IMR-90 (cell line): ENCODE measurements around the gene TBCD. TPM values are rescaled to one million over a fixed set of nuclear protein-coding genes. Genes with fewer than 3 reads are reported as not detected.

Experiments used
- ATAC-seq: fragments of 200-7000 bp; cut with Tn5 transposase; 2 replicates; pipeline ENCODE4 v1.9.1; 2020; ENCODE audit warnings: low read depth, mild to moderate bottlenecking, moderate library complexity
- BruUV-seq: library from RNA; stranded (reverse); fragments of 400-500 nt; replicated peaks from 2 replicates; lab custom pipeline; 2021; lab: Mats Ljungman, UMichigan
- CTCF ChIA-PET: fragments of 300-600 bp; formaldehyde crosslinking; extraction: SDS; loops from one replicate; lab custom pipeline; 2021; ENCODE audit warnings: antibody characterized with exemption; lab: Yijun Ruan, JAX
- POLR2A ChIA-PET: fragments of 300-600 bp; sonication (Branson Sonifier 250); formaldehyde crosslinking; loops from one replicate; lab custom pipeline; 2022; ENCODE audit warnings: antibody characterized with exemption; ENCODE audit not compliant: unreplicated experiment; lab: Charles Lee
- DNase-seq: peaks from one replicate; pipeline ENCODE4 v3.0.0; 2013
- H2AFZ ChIP-seq: replicated peaks from 2 replicates; pipeline ENCODE3; 2013; ENCODE audit warnings: low read length, mild to moderate bottlenecking; ENCODE audit not compliant: poor library complexity
- H2AK5ac ChIP-seq: 2 replicates; pipeline ENCODE4 v1.6.1; 2013; ENCODE audit warnings: low read depth, low read length, inconsistent platforms
- H2AK9ac ChIP-seq: replicated peaks from 2 replicates; pipeline ENCODE3; 2013; ENCODE audit warnings: mild to moderate bottlenecking, low read depth, low read length, moderate library complexity; ENCODE audit not compliant: poor library complexity
- H2BK120ac ChIP-seq: 2 replicates; pipeline ENCODE4 v1.6.1; 2013; ENCODE audit warnings: low read depth, low read length, inconsistent platforms
- H2BK15ac ChIP-seq: 3 replicates; pipeline ENCODE4 v1.6.1; 2013; ENCODE audit warnings: low read depth, low read length, inconsistent platforms
- H2BK20ac ChIP-seq: 2 replicates; pipeline ENCODE4 v1.6.1; 2013; ENCODE audit warnings: low read depth, mild to moderate bottlenecking, inconsistent platforms, low read length, moderate library complexity
- H2BK5ac ChIP-seq: 2 replicates; pipeline ENCODE4 v1.6.1; 2013; ENCODE audit warnings: mild to moderate bottlenecking, low read depth, low read length, inconsistent platforms; ENCODE audit not compliant: poor library complexity, severe bottlenecking
- H3K14ac ChIP-seq: replicated peaks from 2 replicates; pipeline ENCODE4 v1.6.1; 2013; ENCODE audit warnings: low read depth, low read length, inconsistent platforms
- H3K18ac ChIP-seq: 2 replicates; pipeline ENCODE4 v1.6.1; 2013; ENCODE audit warnings: low read depth, low read length, control low read depth
- H3K23ac ChIP-seq: 2 replicates; pipeline ENCODE4 v1.6.1; 2013; ENCODE audit warnings: low read depth, low read length, inconsistent platforms
- H3K27ac ChIP-seq: 2 replicates; pipeline ENCODE4 v1.5.1; 2013; ENCODE audit warnings: mild to moderate bottlenecking, control low read depth, low read length; ENCODE audit not compliant: insufficient read depth
- H3K27me3 ChIP-seq: 2 replicates; pipeline ENCODE4 v1.6.1; 2013; ENCODE audit warnings: low read length; ENCODE audit not compliant: control insufficient read depth, insufficient read depth
- H3K36me3 ChIP-seq: 2 replicates; pipeline ENCODE4 v1.6.1; 2013; ENCODE audit warnings: low read length, mixed read lengths; ENCODE audit not compliant: control insufficient read depth, insufficient read depth
- H3K4ac ChIP-seq: 2 replicates; pipeline ENCODE4 v1.6.1; 2013; ENCODE audit warnings: low read depth, low read length, inconsistent platforms
- H3K4me1 ChIP-seq: 2 replicates; pipeline ENCODE4 v1.6.1; 2013; ENCODE audit warnings: low read length, mixed read lengths; ENCODE audit not compliant: control insufficient read depth, insufficient read depth
- H3K4me2 ChIP-seq: 2 replicates; pipeline ENCODE4 v1.6.1; 2013; ENCODE audit warnings: low read depth, mild to moderate bottlenecking, control low read depth, low read length, moderate library complexity
- H3K4me3 ChIP-seq: 2 replicates; pipeline ENCODE4 v1.5.1; 2013; ENCODE audit warnings: low read depth, mild to moderate bottlenecking, control low read depth, low read length, moderate library complexity; ENCODE audit not compliant: insufficient read depth
- H3K56ac ChIP-seq: 2 replicates; pipeline ENCODE4 v1.6.1; 2013; ENCODE audit warnings: low read length, inconsistent platforms; ENCODE audit not compliant: insufficient read depth; ENCODE audit errors: extremely low read depth
- H3K79me1 ChIP-seq, 2 experiments: 2 replicates each; pipeline ENCODE4 v1.6.1; 2013; ENCODE audit warnings: low read length in 2 of 2, inconsistent platforms in 1 of 2, low read depth in 1 of 2
- H3K9ac ChIP-seq: 2 replicates; pipeline ENCODE4 v1.6.1; 2013; ENCODE audit warnings: low read depth, low read length, control low read depth
- H3K9me1 ChIP-seq: 2 replicates; pipeline ENCODE4 v1.6.1; 2013; ENCODE audit warnings: low read length, inconsistent platforms; ENCODE audit not compliant: insufficient read depth
- H3K9me3 ChIP-seq: 2 replicates; pipeline ENCODE4 v1.6.1; 2013; ENCODE audit warnings: low read length; ENCODE audit not compliant: control insufficient read depth, insufficient read depth
- H4K20me1 ChIP-seq: 2 replicates; pipeline ENCODE4 v1.6.1; 2013; ENCODE audit warnings: low read length, inconsistent platforms; ENCODE audit not compliant: insufficient read depth
- H4K5ac ChIP-seq: 2 replicates; pipeline ENCODE4 v1.6.1; 2013; ENCODE audit warnings: mild to moderate bottlenecking, low read depth, low read length, control low read depth
- H4K8ac ChIP-seq, 2 experiments: 2 replicates each; pipeline ENCODE4 v1.6.1; 2013; ENCODE audit warnings: low read depth in 2 of 2, low read length in 2 of 2, control low read depth in 1 of 2, inconsistent platforms in 1 of 2
- H4K91ac ChIP-seq: 2 replicates; pipeline ENCODE4 v1.6.1; 2013; ENCODE audit warnings: low read depth, low read length, inconsistent platforms; ENCODE audit not compliant: insufficient read depth
- CTCF ChIP-seq: conservative IDR thresholded peaks from 2 replicates; pipeline ENCODE4 v1.5.1; 2012; ENCODE audit warnings: mild to moderate bottlenecking, low read depth, low read length, improper control_type of control experiment
- MXI1 ChIP-seq: IDR thresholded peaks from 2 replicates; pipeline ENCODE4 v1.6.1; 2012; ENCODE audit warnings: low read depth, mild to moderate bottlenecking, low read length, moderate library complexity, borderline replicate concordance
- RAD21 ChIP-seq: IDR thresholded peaks from 2 replicates; pipeline ENCODE4 v1.6.1; 2012; ENCODE audit warnings: low read length, improper control_type of control experiment
- WGBS, 2 experiments: methylation state at CpG; one replicate each; pipeline versions ENCODE4 v1.1.5 to v1.1.7; 2013; ENCODE audit warnings: missing lambda C conversion rate in 2 of 2; ENCODE audit not compliant: insufficient read length in 1 of 2; ENCODE audit errors: extremely low coverage in 2 of 2; 5-methylcytosine and 5-hydroxymethylcytosine counted together
- dilution Hi-C: fragments of 300-500 bp; cut with HindIII; formaldehyde crosslinking; loops from one replicate; pipeline ENCODE4 v1.14.3; 2018; ENCODE audit warnings: low sequenced_read_pairs; ENCODE audit not compliant: unreplicated experiment
- in situ Hi-C: fragments of 300-500 bp; cut with MboI; formaldehyde crosslinking; loops from 3 replicates; pipeline ENCODE4 v1.14.3; 2019; ENCODE audit warnings: low sequenced_read_pairs, inconsistent platforms, mixed read lengths
- intact Hi-C: fragments of 100-400 bp; cut with micrococcal nuclease; formaldehyde crosslinking; loops from 2 replicates; pipeline ENCODE4 v1.10.0; 2022
- polyA plus RNA-seq, 3 experiments: library from polyadenylated mRNA; depleted of rRNA; stranded (reverse); fragments of >200 nt; gene quantifications; 2 replicates each; pipeline ENCODE4 v1.2.3, GENCODE V29; 2012; ENCODE audit warnings: low replicate concordance in 1 of 3
- total RNA-seq: library from RNA; depleted of rRNA; stranded (reverse); fragments of >200 nt; gene quantifications from 2 replicates; pipeline ENCODE4 v1.2.3, GENCODE V29; 2012

Gene TBCD
- total and polyA plus RNA-seq, 2 of the 4 experiments (the other 2 are of a cell fraction), result 21.9 to 54.5 TPM

GRCh38 chr17:82913304-82914043, 161.6 kb downstream of the TBCD start:
- no peak for ATAC-seq
- Histone ChIP-seq H2BK15ac (no peak overlapping the region), H3K9ac (no peak overlapping the region), H4K5ac (no peak overlapping the region), H2AFZ (no peak overlapping the region), H4K20me1 (peaks cover 3% of the 10 kb centered on the region; the same call in 1 of the 2 replicates), H3K18ac (no peak overlapping the region), H3K4me3 (no peak overlapping the region), H3K23ac (no peak overlapping the region), H3K4ac (no peak overlapping the region), H4K91ac (no peak overlapping the region), H3K9me3 (no peaks in the 10 kb centered on the region), H2AK5ac (no peak overlapping the region), H2AK9ac (peak overlapping the region; percentile 35), H3K9me1 (no peaks in the 10 kb centered on the region; the same call in 1 of the 2 replicates), H3K27me3 (no peaks in the 10 kb centered on the region), H3K56ac (no peak overlapping the region), H2BK20ac (no peak overlapping the region), H4K8ac (no peak overlapping the region), H3K4me2 (no peak overlapping the region), H3K79me1 (peaks cover 0 to 3% of the 10 kb centered on the region in 2 experiments; a peak in 1 of 4 replicates), H3K27ac (no peak overlapping the region), H3K14ac (no peak overlapping the region), H2BK5ac (no peak overlapping the region), H3K4me1 (no peaks in the 10 kb centered on the region), H2BK120ac (no peak overlapping the region), H3K36me3 (peaks cover 10% of the 10 kb centered on the region)
- CTCF ChIA-PET, result interaction anchor here (0.5 to 1.7 kb wide), 3 partner anchors 50 to 133 kb away, joined by 3 to 4 read pairs (median 3); no protein-coding TSS in a partner anchor
- POLR2A ChIA-PET, result no interaction called here
- dilution Hi-C loops (no loop called here), intact Hi-C loops (loop anchor here (1.0 kb wide), 1 partner anchor 37 kb away; no protein-coding TSS in a partner anchor), in situ Hi-C loops (no loop called here)
- no TSS peak for BruUV-seq
- DNase-seq, result no peak
- TF ChIP-seq CTCF, result peak; percentile 33
- peak; percentile 51 for TF ChIP-seq RAD21
- no peak for TF ChIP-seq MXI1
- 93% methylated on average over 21 of the region's 44 CpGs; no CpG with 5 or more reads in 1 of the 2 experiments for WGBS, 2 experiments
